Vagina (tissue), 2 donors: ENCODE measurements around the gene FIZ1. TPM values are rescaled to one million over a fixed set of nuclear protein-coding genes. Genes with fewer than 3 reads are reported as not detected.
A peak's percentile ranks its signal among the peaks of the same experiment; 100 is the strongest.
"Not testable (repeated sequence)": the region's sequence is repeated elsewhere in the genome, so short reads cannot be mapped to it uniquely, and the experiment has no call there.

ENCODE experiments used
- DNase-seq, 2 donors: peaks; one replicate each; pipeline ENCODE4 v3.0.0-alpha.2; 2017; ENCODE audit errors: extremely low spot score in 2 of 2
- H3K27ac ChIP-seq: fragments of 200-600 bp; sonication (generic); one replicate; pipeline ENCODE4 v1.5.1; 2019
- H3K27me3 ChIP-seq: fragments of 200-600 bp; sonication (generic); one replicate; pipeline ENCODE4 v1.5.1; 2019
- H3K36me3 ChIP-seq, 2 donors: fragments of 200-600 bp; sonication (generic); one replicate each; pipeline ENCODE4 v1.5.1; 2017 to 2019
- H3K4me1 ChIP-seq: fragments of 200-600 bp; sonication (generic); one replicate; pipeline ENCODE4 v1.5.1; 2019
- H3K4me3 ChIP-seq, 2 donors: fragments of 200-600 bp; sonication (generic); 1 replicate in 1 of 2; 2 replicates in 1 of 2; pipeline ENCODE4 v1.5.1; 2016 to 2019
- H3K9me3 ChIP-seq: fragments of 200-600 bp; sonication (generic); one replicate; pipeline ENCODE4 v1.5.1; 2019
- CTCF ChIP-seq, 3 experiments: fragments of 450-650 bp in 2 of 3; fragments of 200-600 bp in 1 of 3; sonication (generic) in 1 of 3; IDR thresholded peaks; one replicate each; pipeline ENCODE4 v1.5.1; 2017 to 2019; ENCODE audit warnings: antibody characterized with exemption in 3 of 3, mild to moderate bottlenecking in 2 of 3, moderate library complexity in 2 of 3
- POLR2A ChIP-seq, 2 donors: fragments of 450-650 bp; IDR thresholded peaks; one replicate each; pipeline ENCODE4 v1.6.1; 2017; ENCODE audit warnings: antibody characterized with exemption in 2 of 2, mild to moderate bottlenecking in 2 of 2, moderate library complexity in 2 of 2
- POLR2AphosphoS5 ChIP-seq, 2 donors: sonication (generic); formaldehyde crosslinking; IDR thresholded peaks; one replicate each; pipeline ENCODE4 v1.9.0; 2017; ENCODE audit warnings: antibody characterized with exemption in 2 of 2, mild to moderate bottlenecking in 2 of 2, low read depth in 1 of 2; ENCODE audit not compliant: insufficient read depth in 1 of 2
- intact Hi-C: fragments of 100-400 bp; cut with DNase I; formaldehyde crosslinking; loops from one replicate; pipeline ENCODE4 v1.15.1; 2023
- total RNA-seq: library from RNA; depleted of rRNA; stranded (reverse); fragments of >200 nt; gene quantifications from one replicate; pipeline ENCODE4 v1.2.3, GENCODE V29; 2016

FIZ1 gene
- total RNA-seq, 1 donor from 2014 or later: 5.4 TPM

- no peak for DNase-seq
Measured at GRCh38 chr19:55586976-55587668, 12.2 kb downstream of the FIZ1 start.

GRCh38 chr19:55585658-55586339 is 13.5 kb downstream of the FIZ1 start:
- H3K4me3 ChIP-seq: peak overlapping the region; percentile 30 to 32
- H3K36me3 ChIP-seq: no peaks in the 10 kb centered on the region
- no peaks in the 10 kb centered on the region for H3K9me3 ChIP-seq
- no peak for DNase-seq
- intact Hi-C loops: no loop called here
- peak overlapping the region; percentile 12 for H3K27ac ChIP-seq
- H3K4me1 ChIP-seq: peaks cover 38% of the 10 kb centered on the region
- TF ChIP-seq CTCF (IDR thresholded peaks at IDR 0.05) (no peak), POLR2A (IDR thresholded peaks at IDR 0.05) (no peak), POLR2AphosphoS5 (IDR thresholded peaks at IDR 0.05; ENCODE audit: insufficient read depth in 1 of 2, low read depth in 1 of 2) (no peak)
- no peaks in the 10 kb centered on the region for H3K27me3 ChIP-seq

More at GRCh38 chr19:55586976-55587668, 12.2 kb downstream of the FIZ1 start:
- peaks cover 26% of the 10 kb centered on the region for H3K4me1 ChIP-seq
- H3K9me3 ChIP-seq: no peaks in the 10 kb centered on the region
- intact Hi-C loops: no loop called here
- no peaks in the 10 kb centered on the region for H3K27me3 ChIP-seq
- no peak overlapping the region for H3K27ac ChIP-seq
- peak overlapping the region; percentile 28 to 32 for H3K4me3 ChIP-seq
- TF ChIP-seq POLR2AphosphoS5 (IDR thresholded peaks at IDR 0.05; ENCODE audit: insufficient read depth in 1 of 2, low read depth in 1 of 2) (no peak), CTCF (IDR thresholded peaks at IDR 0.05) (no peak)
- H3K36me3 ChIP-seq: peaks cover 0 to 2% of the 10 kb centered on the region in 2 donors

GRCh38 chr19:55584871-55585270 is 14.4 kb downstream of the FIZ1 start:
- no peaks in the 10 kb centered on the region for H3K36me3 ChIP-seq
- DNase-seq: no peak
- no peak overlapping the region for H3K27ac ChIP-seq
- intact Hi-C loops: no loop called here
- H3K4me1 ChIP-seq: peaks cover 47% of the 10 kb centered on the region
- H3K9me3 ChIP-seq: no peaks in the 10 kb centered on the region
- H3K27me3 ChIP-seq: no peaks in the 10 kb centered on the region
- H3K4me3 ChIP-seq: no peak overlapping the region
- TF ChIP-seq POLR2A (IDR thresholded peaks at IDR 0.05) (no peak), POLR2AphosphoS5 (IDR thresholded peaks at IDR 0.05; ENCODE audit: insufficient read depth in 1 of 2, low read depth in 1 of 2) (no peak), CTCF (IDR thresholded peaks at IDR 0.05) (no peak)

GRCh38 chr19:55583897-55584296 is 15.4 kb downstream of the FIZ1 start:
- intact Hi-C loops, H3K27ac ChIP-seq, H3K36me3 ChIP-seq, H3K27me3 ChIP-seq, H3K4me3 ChIP-seq, DNase-seq, H3K9me3 ChIP-seq: not testable (repeated sequence)
- H3K4me1 ChIP-seq: peaks cover 49% of the 10 kb centered on the region

GRCh38 chr19:55582284-55582683 is 17.0 kb downstream of the FIZ1 start:
- H3K4me3 ChIP-seq, H3K9me3 ChIP-seq, H3K27me3 ChIP-seq, H3K27ac ChIP-seq, H3K36me3 ChIP-seq, intact Hi-C loops, DNase-seq: not testable (repeated sequence)
- peaks cover 43% of the 10 kb centered on the region for H3K4me1 ChIP-seq

GRCh38 chr19:55581823-55582223 is 17.5 kb downstream of the FIZ1 start:
- no peaks in the 10 kb centered on the region for H3K27me3 ChIP-seq
- no peak overlapping the region for H3K4me3 ChIP-seq
- no peak for DNase-seq
- TF ChIP-seq POLR2A (IDR thresholded peaks at IDR 0.05) (no peak), POLR2AphosphoS5 (IDR thresholded peaks at IDR 0.05; ENCODE audit: insufficient read depth in 1 of 2, low read depth in 1 of 2) (no peak), CTCF (IDR thresholded peaks at IDR 0.05) (no peak)
- intact Hi-C loops: no loop called here
- peaks cover 0 to 7% of the 10 kb centered on the region in 2 donors for H3K36me3 ChIP-seq
- H3K9me3 ChIP-seq: no peaks in the 10 kb centered on the region
- H3K27ac ChIP-seq: no peak overlapping the region
- peaks cover 39% of the 10 kb centered on the region for H3K4me1 ChIP-seq
